ENCODE data around the gene COG2. TPM values are rescaled to one million over a fixed set of nuclear protein-coding genes. Genes with fewer than 3 reads are reported as not detected.

COG2 gene
- total RNA-seq, 1 donor from 2014 or later: 14.1 TPM

DNA sequence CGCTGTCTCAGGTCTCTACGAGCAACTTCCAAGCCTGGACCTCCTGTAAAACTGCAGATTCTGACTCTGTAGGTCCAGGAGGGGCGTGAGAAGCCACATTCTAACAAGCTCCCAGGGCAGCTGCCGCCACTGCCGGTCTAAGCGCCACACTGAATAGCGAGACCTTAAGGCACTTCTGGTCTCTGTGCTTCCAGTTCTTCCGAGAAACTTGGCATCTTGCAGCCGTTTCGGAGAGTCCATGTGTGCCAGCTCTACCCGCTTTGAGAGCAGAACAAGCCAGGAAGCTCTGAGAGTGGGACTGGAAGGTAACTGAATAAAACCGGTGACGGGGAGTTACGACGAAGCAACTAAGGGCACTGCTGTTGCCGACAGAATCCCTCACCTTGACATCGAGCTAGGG lies 59.2 kb downstream of the COG2 start:
- no peak for DNase-seq (ENCODE audit: low read depth in 2 of 2)

DNA sequence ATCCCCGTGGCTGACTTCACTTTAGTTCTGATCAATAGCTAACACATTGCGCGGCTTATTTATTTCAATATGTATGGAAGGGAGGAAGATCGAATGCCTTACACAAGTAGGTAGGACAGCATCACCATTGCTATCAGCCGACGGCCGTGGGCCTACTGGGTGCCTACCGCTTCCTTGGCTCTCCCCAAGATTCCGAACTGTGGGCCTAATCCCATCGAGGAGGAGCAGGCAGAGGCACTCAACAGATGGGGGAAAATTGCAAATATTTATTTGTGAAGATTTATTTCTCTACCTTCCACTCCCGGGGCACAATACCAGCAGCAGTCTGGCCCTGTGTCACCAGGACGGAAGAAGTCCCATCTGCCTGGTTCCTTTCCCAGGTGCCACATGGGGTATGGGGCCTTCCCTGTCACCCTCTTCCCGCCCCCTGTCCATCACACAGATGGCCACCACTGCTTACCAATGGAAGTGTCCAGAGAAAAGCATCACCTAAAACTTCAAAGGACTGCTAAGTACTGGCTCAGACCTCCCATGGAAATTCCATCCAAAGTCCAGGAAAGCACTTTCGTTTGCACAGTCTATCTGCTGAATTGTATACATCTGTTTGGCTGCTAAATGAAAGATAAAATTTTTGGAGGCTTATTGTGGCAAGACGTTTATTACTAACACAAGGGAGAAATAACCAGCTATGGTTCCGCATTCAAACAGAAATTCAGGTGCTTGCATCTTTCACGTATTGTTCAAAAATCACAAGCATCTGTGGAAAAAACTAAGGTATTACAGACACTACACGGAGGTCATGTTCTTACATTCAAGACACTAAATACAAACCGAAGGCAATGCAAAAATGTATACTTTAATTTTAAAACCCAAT lies 59.9 kb downstream of the COG2 start:
- DNase-seq (ENCODE audit: low read depth in 2 of 2): no peak

DNA sequence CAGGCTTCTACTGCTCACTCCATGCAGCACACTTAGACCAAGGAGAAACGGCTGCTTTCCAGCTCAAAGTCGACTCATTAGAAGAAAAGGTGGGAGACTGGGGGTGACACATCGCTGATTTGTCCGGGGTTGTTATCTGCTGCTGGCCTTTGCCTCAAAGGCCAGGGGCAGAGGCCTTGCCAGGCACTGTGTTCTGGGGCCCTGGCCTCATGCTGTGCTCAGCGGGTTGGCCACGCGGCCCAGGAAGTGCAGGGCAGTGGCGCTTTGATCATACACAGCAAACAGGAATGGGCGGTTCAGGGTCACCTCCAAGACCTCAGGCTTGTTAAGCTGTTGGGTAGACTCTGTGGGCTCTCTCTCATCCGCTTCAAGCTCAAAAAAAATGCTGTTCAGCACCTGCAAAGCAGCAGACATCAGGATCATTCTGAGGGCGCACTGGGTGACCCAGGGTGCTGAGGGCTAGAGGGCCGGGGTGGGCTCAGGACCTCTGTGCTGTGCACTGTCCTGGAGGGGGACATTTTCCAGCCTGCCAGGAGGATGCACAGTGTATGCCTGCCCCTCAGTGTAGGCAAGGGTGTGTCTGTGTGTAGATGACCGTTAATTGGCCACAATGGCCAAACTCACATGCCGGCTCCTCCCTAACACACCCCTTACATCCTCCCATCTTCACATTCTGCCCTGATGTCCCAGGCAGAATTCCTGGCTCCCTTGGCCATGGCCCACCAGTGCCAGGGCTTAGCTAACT lies 60.8 kb downstream of the COG2 start:
- no peak for DNase-seq (ENCODE audit: low read depth in 2 of 2)

DNA sequence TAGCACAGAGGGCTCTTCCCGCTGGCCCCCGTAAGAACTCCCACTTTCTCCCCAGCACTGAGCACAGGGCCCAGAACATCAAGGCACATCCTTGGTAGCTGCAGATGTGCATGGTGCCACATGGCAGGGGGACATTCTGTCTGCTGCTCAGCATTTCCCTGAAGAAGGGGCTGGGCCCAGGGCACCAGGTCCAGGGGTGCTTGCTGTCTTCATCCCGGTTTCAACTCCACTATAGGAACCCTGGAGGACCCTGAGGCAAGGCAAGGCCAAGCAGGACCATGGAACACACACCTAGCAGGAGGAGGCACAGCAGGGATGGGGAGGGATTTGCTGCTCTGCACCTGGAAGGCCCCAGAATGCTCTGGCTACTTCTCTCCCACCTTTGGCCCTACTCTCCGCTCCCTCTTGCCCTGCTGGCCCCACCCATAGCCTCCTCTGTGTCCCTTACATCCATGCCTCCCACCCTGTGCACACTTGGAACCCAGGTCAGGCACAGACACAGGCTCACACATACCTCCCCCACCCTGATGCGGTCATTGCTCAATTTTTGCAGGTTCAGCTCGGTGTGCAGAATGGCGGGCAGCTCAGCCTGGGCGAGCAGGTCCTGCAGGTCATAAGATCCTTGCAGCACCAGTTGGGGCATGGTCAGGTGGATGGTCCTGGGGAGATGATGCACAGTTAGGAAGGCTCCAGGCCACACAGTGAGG lies 61.6 kb downstream of the COG2 start:
- DNase-seq (ENCODE audit: low read depth in 2 of 2): no peak

DNA sequence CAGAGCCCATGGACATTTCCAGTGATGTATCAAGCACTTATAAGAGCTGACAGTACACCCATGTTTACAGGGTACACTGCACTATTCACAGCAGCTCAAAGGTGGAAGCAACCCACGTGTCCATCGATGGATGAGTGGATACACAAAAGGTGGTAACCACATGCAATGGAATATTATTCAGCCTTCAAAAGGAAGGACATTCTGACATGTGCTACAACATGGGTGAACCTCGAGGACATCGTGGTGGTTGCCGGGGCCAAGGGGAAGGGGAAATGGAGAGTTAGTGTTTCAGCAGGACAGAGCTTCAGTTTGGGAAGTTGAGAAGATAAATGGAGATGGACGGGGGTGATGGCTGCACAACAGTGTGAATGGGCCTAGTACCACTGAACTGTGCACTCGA lies 62.5 kb downstream of the COG2 start:
- no peak for DNase-seq (ENCODE audit: low read depth in 2 of 2)

DNA sequence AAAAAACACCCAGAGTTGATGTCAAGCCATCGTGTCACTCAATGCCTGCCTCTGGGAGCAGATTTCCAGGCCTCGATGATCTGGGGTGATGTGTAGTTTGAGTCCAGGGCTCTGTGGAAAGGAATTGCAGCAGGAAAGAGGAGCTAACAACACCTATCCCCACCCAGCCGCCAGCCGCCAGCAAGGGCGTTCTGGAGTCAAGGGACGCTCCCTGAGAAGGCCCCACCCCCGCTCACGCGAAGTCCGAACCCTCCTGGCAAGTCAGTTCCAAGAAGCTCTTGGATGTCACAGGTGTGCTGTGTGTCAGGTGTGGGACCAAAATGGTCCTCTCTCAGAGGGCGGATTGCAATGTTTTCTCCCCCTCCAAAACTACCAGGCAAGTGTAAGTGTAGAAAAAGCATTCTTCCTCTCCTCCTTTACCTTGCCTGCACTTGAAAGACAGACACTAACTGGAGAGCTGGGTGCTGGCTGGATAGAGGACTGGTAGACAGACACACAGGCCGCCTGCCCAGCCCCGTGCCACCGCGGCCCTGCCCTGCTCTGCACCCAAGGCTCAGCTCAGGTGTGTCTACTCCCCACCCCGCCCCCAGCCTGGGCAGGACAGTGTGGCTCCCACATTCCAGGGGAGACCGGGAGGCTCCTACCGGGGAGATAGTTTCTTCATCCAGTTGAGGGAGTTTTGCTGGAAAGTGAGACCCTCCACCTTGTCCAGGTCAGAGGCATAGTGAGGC lies 63.2 kb downstream of the COG2 start:
- no peak for DNase-seq (ENCODE audit: low read depth in 2 of 2)

DNA sequence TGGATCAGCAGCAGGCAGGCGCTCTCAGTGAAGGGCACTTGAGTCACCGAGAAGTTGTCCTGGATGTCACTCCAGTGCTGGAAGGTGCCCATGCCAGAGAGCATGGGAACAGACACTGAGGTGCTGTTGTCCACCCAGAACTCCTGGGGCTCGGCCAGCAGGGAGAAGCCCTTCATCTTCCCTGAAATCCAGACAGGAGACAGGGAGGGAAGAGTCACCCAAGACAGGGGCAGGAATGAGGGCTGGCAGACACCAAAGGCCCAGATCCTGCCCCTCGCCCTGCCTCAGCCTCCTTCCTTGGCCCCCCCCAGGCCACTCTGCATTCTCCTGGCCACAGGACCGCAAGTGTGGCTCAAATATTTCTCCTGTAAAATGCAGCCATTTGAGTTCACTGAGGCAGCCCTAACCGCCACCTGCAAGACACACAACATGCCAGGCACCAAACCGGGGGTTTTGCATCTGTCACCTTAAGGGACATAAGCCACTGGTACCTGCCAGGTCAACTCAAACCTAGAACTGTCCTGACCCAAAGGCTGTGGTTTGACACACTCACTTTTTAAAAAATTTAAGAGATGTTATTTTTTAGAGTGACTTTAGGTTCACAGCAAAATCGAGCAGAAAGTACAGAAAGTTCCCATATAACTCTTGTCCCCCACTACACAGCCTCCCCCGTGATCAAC lies 63.9 kb downstream of the COG2 start:
- DNase-seq (ENCODE audit: low read depth in 2 of 2): no peak

DNA sequence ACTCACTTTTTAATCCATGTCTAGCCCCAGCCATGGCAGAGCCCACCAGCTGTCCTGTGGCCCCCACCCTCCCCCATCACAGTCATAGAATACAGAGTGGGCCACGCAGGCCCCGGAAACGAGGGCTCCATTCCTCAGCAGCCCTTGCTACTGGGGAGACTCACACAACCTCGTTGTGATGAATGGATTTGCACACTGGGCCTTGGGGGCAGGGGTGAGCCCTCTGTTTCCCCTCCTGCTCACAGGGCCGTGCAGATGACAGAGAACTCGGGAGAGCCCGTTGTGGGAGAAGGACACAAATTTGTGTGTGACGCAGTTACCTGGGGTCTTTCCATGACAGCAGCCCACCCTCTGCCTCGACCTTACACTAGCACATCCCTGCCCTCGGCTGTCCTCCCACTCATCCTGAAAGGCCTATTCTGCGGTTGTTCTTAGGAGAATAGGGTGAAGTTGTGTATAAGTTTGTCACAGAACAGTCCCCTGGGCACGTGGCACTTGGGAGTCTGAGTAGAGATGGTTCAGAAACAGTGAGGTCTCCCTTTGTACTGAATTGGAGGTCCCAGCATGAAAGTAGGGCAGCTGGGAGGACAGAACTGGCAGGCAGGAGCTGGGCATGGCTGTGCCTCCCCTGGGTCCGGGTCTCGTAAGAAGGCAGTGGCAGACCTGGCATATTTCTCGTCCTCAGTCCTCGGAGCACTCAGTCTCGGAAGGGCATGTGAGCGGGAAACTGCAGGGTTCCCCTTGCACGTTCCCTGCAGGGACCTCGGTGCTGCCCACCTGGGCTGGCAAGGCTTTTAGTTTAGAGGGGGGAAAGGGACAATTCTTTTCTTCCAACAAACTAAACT lies 64.8 kb downstream of the COG2 start:
- DNase-seq (ENCODE audit: low read depth in 2 of 2): no peak

DNA sequence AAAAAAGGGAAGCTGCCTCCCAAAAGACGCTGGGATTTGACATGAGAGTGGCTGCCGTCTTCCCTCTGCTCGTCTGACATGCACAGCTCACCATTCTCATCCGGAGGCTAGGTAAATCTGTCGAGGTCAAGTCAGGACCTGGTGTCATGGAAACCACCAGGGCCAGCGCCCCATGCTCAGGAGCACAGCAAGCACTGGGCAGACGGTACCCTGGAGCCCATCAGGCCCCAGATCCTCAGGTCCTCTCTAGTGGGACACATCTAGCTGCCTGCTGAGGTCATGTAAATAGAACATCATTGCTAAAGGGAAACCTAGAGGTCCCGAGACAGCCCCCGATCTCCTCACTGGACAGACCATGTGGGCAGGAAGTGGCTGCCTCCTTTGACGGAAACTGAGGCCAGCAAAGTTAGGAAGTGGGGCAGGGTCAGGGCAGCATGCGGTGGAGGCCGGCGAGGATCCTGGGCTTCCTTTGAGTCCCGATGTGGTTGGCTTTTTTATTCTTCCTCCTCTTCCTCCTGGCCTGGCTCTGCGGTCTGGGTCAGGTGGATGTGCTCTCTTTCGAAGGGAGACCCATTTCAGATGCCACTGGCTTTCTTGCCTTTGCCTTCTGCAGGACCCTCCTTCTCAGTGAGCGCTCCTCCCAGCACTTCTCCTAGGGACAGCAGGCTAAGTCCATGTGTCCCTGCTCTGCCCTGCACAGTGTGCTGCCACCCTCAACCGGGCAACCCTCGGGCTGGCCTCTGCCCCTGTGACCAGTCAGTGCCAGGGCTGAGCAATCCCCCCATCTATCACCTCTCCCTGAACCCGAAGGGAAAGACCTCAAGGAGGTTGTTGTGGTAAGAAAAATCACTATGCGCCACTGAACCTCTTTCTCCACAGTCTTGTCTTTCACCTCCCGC lies 65.7 kb downstream of the COG2 start:
- no peak for DNase-seq (ENCODE audit: low read depth in 2 of 2)

DNA sequence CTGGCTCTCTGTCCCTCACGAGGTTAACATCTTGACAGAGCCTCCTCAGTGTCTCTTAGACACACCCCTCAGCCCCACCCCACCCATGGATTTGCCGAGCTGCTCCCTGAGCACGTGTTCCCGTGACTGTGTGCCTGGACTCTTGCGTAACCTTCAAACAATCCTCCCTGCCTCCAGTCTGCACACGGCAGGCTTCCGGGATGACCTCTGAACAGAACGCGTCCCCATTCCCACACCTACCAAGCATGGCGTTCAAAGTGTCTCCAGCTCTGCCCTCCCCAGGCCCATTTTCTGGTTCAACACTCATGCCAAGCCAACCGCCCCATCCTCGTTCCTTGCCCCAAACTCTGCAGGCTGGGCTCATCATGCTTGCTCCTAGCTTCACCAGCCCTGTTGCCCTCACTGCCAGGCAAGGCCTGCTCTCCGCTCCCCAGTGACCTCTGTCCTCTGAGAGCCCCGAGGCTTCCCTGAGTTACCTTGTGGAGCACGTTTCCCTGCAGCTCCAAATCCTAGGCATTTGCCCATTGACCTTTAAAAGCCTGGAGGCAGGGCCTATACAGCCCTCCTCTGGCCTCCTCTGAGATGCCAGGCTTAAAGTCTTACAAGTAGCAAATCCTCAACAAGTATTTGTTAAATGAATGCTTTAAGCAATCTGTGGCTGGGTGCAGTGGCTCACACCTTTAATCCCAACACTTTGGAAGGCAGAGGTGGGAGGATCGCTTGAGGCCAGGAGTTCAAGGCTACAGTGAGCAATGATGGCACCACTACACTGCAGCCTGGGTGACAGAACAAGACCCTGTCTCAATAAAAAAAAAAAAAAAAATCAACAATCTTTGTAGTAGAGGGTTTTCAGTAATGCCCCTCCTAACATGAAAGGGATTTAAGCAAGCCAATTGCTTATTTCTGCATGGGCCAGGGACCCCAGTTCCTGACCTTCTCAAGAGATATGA lies 66.6 kb downstream of the COG2 start:
- no peak for DNase-seq (ENCODE audit: low read depth in 2 of 2)

DNA sequence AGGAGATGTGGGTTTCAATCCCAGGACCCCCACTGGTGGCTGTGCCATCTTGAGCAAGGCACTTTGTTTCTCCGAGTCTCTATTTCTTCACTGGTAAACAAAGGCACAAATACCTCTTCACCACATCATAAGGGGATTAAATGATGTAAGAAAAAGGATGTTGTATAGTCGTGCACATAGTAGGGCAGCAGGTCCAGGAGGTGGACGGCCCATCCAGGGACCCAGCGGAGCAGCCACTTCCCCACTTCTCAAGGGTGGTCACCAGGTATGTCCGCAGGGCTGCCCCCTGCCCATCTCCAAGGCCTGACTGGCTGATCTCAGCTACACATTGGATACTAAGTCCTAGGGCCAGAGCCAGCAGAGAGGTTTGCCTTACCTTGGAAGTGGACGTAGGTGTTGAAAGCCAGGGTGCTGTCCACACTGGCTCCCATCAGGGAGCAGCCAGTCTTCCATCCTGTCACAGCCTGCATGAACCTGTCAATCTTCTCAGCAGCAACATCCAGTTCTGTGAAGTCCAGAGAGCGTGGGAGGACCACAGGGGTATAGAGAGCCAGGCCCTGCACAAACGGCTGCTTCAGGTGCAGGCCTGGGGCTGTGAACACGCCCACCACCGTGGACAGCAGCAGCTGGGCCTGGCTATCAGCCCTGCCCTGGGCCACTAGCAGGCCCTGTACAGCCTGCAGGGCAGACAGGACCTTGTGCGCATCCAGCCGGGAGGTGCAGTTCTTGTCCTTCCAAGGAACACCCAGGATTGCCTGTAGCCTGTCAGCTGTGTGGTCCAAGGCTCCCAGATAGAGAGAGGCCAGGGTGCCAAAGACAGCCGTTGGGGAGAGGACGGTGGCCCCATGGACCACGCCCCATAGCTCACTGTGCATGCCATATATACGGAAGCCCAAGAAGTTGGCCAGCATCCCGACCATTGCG lies 67.6 kb downstream of the COG2 start:
- no peak for DNase-seq (ENCODE audit: low read depth in 2 of 2)

DNA sequence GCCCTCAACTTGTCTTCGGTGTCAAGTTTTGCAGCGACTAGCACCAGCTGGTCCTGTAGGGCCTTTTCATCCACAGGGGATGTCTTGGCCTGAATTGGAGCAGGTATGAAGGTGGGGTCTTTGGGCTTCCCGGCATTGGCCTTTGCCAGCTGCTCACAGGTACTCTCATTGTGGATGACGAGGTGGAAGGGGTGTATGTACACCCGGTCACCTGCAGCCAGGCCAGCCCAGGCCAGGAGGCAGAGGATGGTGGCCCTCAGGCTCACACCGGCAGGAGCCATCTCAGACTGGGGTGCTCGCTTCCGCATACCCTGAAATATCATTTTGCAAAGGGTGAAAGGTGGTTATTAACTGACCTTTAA lies 68.2 kb downstream of the COG2 start:
- no peak for DNase-seq (ENCODE audit: low read depth in 2 of 2)

DNA sequence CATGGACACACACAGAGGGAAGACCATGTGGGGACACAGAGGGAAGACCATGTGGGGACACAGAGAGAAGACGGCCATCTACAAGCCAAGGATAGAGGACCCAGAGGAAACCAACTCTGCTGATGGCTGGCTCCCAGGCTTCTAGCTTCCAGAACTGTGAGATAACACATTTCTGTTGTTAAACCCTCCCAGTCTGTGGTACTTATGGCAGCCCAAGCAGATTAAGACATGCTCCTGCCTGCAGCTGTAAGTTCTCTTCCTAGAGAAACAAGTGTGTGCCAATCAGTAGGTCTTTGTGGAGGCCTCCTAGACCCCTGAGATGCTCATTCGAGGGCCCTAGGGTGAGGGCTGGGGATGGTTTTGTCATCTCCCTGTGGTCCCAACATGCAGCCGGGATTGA lies 69.0 kb downstream of the COG2 start:
- DNase-seq (ENCODE audit: low read depth in 2 of 2): no peak

DNA sequence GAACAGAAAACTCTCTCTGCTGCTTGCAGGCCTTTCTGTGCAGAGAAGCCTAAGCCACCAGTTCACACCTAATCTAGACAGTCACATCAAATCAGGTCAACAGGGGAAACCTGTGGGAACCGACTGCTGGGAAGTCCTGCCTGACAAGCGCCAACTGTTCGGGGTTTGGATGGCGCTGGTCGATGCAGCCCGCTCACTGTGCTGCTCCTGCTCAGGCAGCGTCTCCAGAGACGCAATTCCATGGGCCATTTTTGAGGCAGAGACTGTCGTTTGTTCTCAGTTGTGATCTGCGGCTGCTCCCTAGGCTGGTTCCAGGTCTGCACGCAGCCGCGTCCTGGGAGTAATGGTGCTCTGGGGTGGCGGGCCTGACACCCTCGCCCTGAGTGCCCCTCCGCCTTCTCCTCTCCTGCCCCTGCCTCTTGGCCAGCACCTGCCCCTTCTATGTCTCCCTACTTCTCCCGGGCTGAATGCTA lies 70.2 kb downstream of the COG2 start:
- DNase-seq (ENCODE audit: low read depth in 2 of 2): no peak

DNA sequence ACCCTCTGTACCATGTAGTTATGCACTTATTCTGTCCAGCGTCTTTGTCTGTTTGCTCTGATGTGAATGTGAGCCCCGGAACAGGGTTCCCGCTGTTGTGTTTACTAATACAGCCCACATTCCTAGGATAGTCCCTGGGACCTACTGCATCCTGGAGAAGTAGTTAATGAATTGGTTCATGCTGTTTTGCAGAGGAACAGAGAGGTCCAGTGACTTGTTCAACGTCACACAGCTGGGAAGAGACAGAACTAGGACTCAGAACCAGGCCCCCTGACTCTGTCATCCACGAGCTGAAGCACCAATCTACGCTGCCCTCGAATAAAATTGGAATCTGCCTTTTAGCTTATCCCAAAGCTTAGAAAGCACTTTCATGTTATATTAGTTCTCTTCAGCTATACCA lies 70.9 kb downstream of the COG2 start:
- DNase-seq (ENCODE audit: low read depth in 2 of 2): no peak

DNA sequence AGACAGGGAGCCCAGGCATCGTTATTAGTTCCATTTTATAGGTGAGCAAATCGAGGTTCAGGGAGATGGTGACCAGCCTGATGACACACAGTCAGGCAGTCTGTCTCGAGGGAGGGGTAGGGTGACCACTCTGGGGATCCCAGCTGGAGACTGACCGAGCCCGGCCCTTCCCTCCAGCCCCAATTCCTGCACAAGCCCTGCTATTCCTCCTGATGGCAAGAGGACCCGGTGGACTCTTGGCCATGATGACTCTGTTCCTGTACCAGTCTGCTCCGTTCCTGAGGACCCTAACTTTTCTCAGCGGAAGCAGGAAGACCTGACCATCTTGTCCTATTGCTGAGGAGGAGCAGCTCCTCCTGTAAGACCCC lies 71.2 kb downstream of the COG2 start:
- DNase-seq (ENCODE audit: low read depth in 2 of 2): no peak
